Measurements from ENCODE around the gene SPG21. TPM values are rescaled to one million over a fixed set of nuclear protein-coding genes. Genes with fewer than 3 reads are reported as not detected.

The SPG21 gene
- total RNA-seq, 1 donor from 2014 or later = 53.6 TPM

GRCh38 chr15:64915518-64916227 is 74.0 kb downstream of the SPG21 start:
- no peak for DNase-seq (ENCODE audit: low spot score)
- intact Hi-C loops (cut with DNase I) = no loop called here

Other genes with a start within 250 kb of the SPG21 start
- gene RBPMS2, start 214.3 kb downstream of the SPG21 start, total RNA-seq = 242 TPM
- gene PIF1, start 164.3 kb downstream of the SPG21 start, total RNA-seq = 1.6 TPM
- gene PLEKHO2, start 148.0 kb downstream of the SPG21 start, total RNA-seq = 10.4 TPM
- gene ANKDD1A, start 78.0 kb downstream of the SPG21 start, total RNA-seq = 1.4 TPM
- gene MTFMT, start 39.7 kb upstream of the SPG21 start, total RNA-seq = 18.4 TPM
- not detected for gene SLC51B, start 55.5 kb upstream of the SPG21 start, total RNA-seq
- gene RASL12, start 78.1 kb upstream of the SPG21 start, total RNA-seq = 11.5 TPM
- 3.3 TPM for gene KBTBD13, start 86.8 kb upstream of the SPG21 start, total RNA-seq
- gene UBAP1L, start 125.3 kb upstream of the SPG21 start, total RNA-seq = 2.4 TPM
- 17.4 TPM for gene PDCD7, start 143.9 kb upstream of the SPG21 start, total RNA-seq
- 55.9 TPM for gene CLPX, start 195.4 kb upstream of the SPG21 start, total RNA-seq
- gene CILP, start 221.6 kb upstream of the SPG21 start, total RNA-seq = 24.0 TPM

Measured in cardiac septum (tissue), 1 donor.